Sciatic nerve (tissue), 2 donors: ENCODE measurements around the gene KIF25. TPM values are rescaled to one million over a fixed set of nuclear protein-coding genes. Genes with fewer than 3 reads are reported as not detected.
"Not testable (repeated sequence)": the region's sequence is repeated elsewhere in the genome, so short reads cannot be mapped to it uniquely, and the experiment has no call there.

Source experiments
- ATAC-seq: fragments of 200-7000 bp; cut with Tn5 transposase; one replicate; pipeline ENCODE4 v1.9.1; 2020; ENCODE audit warnings: mild to moderate bottlenecking, moderate library complexity
- DNase-seq: peaks from one replicate; pipeline ENCODE4 v3.0.0-alpha.2; 2020; ENCODE audit warnings: low spot score
- intact Hi-C: fragments of 100-400 bp; cut with DNase I; formaldehyde crosslinking; loops from one replicate; pipeline ENCODE4 v1.14.2; 2022
- total RNA-seq: library from RNA; stranded (reverse); fragmentation: NEBNext Ultra II Directional; extraction: Animal tissue kit (Norgen Biotek cat#: 25700); gene quantifications from one replicate; pipeline ENCODE4 v1.2.1, GENCODE V29; 2021
- donor health status: DM: no; HTN: no; CAD: no.
- donor health status: DM: no; HTN: no; CAD: no.

Gene KIF25
- total RNA-seq, 1 donor from 2014 or later = 1.6 TPM

- intact Hi-C loops = no loop called here
- DNase-seq (no peak), ATAC-seq (peak; percentile 10)
Measured at GRCh38 chr6:168072730-168073129, 75.3 kb downstream of the KIF25 start.

- ATAC-seq (no peak), DNase-seq (no peak)
- intact Hi-C loops = no loop called here
Measured at GRCh38 chr6:168073937-168074730, 76.7 kb downstream of the KIF25 start.

GRCh38 chr6:168075216-168075615 is 77.7 kb downstream of the KIF25 start:
- DNase-seq = no peak
- no peak for ATAC-seq
- intact Hi-C loops = no loop called here

GRCh38 chr6:168075787-168076202 is 78.3 kb downstream of the KIF25 start:
- intact Hi-C loops = no loop called here
- no peak for DNase-seq
- no peak for ATAC-seq

- DNase-seq, ATAC-seq, intact Hi-C loops: not testable (repeated sequence)
Measured at GRCh38 chr6:168077401-168077800, 79.9 kb downstream of the KIF25 start.

GRCh38 chr6:168078175-168078942 is 80.9 kb downstream of the KIF25 start:
- intact Hi-C loops = no loop called here
- ATAC-seq (peak; percentile 32), DNase-seq (no peak)

- ATAC-seq (peak; percentile 53), DNase-seq (no peak)
- intact Hi-C loops = no loop called here
Measured at GRCh38 chr6:168078943-168079405, 81.5 kb downstream of the KIF25 start, which contains the start of gene FRMD1. TSS of gene FRMD1 (minus strand) at chr6:168079212. CDS start at chr6:168079094, 118 bp downstream.

- intact Hi-C loops = no loop called here
- ATAC-seq (no peak), DNase-seq (no peak)
Measured at GRCh38 chr6:168080393-168081077, 83.1 kb downstream of the KIF25 start.

GRCh38 chr6:168081858-168082546 is 84.5 kb downstream of the KIF25 start:
- DNase-seq = no peak
- intact Hi-C loops = no loop called here
- no peak for ATAC-seq

- DNase-seq = no peak
- ATAC-seq = no peak
- intact Hi-C loops = no loop called here
Measured at GRCh38 chr6:168082860-168083513, 85.5 kb downstream of the KIF25 start.

GRCh38 chr6:168083514-168083885 is 86.0 kb downstream of the KIF25 start:
- no peak for ATAC-seq
- intact Hi-C loops = no loop called here
- DNase-seq = no peak

- ATAC-seq = no peak
- no peak for DNase-seq
- intact Hi-C loops = no loop called here
Measured at GRCh38 chr6:168084465-168085160, 87.1 kb downstream of the KIF25 start.

- ATAC-seq (no peak), DNase-seq (no peak)
- intact Hi-C loops = no loop called here
Measured at GRCh38 chr6:168086066-168086465, 88.6 kb downstream of the KIF25 start.

GRCh38 chr6:168086616-168087015 is 89.1 kb downstream of the KIF25 start:
- DNase-seq = no peak
- intact Hi-C loops = no loop called here
- no peak for ATAC-seq

GRCh38 chr6:168087436-168088160 is 90.1 kb downstream of the KIF25 start:
- ATAC-seq = peak; percentile 20
- intact Hi-C loops = no loop called here
- DNase-seq = no peak

- intact Hi-C loops = no loop called here
- ATAC-seq (peak; percentile 82), DNase-seq (peak; percentile 80)
Measured at GRCh38 chr6:168088161-168089053, 90.9 kb downstream of the KIF25 start.
